Measurements from ENCODE around the gene FOXK1.
A peak's percentile ranks its signal among the peaks of the same experiment; 100 is the strongest.
"Not testable (repeated sequence)": the region's sequence is repeated elsewhere in the genome, so short reads cannot be mapped to it uniquely, and the experiment has no call there.

FOXK1 gene

GRCh38 chr7:4667776-4668509, 14.2 kb upstream of the FOXK1 start:
- DNase-seq (ENCODE audit: low read depth), result no peak

- DNase-seq (ENCODE audit: low read depth), result no peak
These were observed 13.6 kb upstream of the FOXK1 start for GRCh38 chr7:4668510-4668847.

GRCh38 chr7:4670791-4671190, 11.3 kb upstream of the FOXK1 start:
- no peak for DNase-seq (ENCODE audit: low read depth)

- DNase-seq (ENCODE audit: low read depth), result no peak
These were observed 6.2 kb upstream of the FOXK1 start for GRCh38 chr7:4675771-4676367.

- DNase-seq (ENCODE audit: low read depth), result not testable (repeated sequence)
These were observed 4.6 kb upstream of the FOXK1 start for GRCh38 chr7:4677518-4677917.

- DNase-seq (ENCODE audit: low read depth), result no peak
These were observed 760 bp upstream of the FOXK1 start for GRCh38 chr7:4681218-4681851.

- DNase-seq (ENCODE audit: low read depth), result peak; percentile 17
These were observed 537 bp downstream of the FOXK1 start for GRCh38 chr7:4682621-4683042.

- DNase-seq (ENCODE audit: low read depth), result no peak
These were observed 1.2 kb downstream of the FOXK1 start for GRCh38 chr7:4683043-4683883.

GRCh38 chr7:4683884-4684565, 1.9 kb downstream of the FOXK1 start:
- peak; percentile 14 for DNase-seq (ENCODE audit: low read depth)

- DNase-seq (ENCODE audit: low read depth), result no peak
These were observed 2.8 kb downstream of the FOXK1 start for GRCh38 chr7:4684846-4685245.

- DNase-seq (ENCODE audit: low read depth), result not testable (repeated sequence)
These were observed 3.6 kb downstream of the FOXK1 start for GRCh38 chr7:4685676-4686075.

GRCh38 chr7:4687956-4688355, 5.9 kb downstream of the FOXK1 start:
- DNase-seq (ENCODE audit: low read depth), result no peak

GRCh38 chr7:4689151-4689550, 7.1 kb downstream of the FOXK1 start:
- DNase-seq (ENCODE audit: low read depth), result no peak

- no peak for DNase-seq (ENCODE audit: low read depth)
These were observed 7.6 kb downstream of the FOXK1 start for GRCh38 chr7:4689668-4690067.

- DNase-seq (ENCODE audit: low read depth), result no peak
These were observed 9.1 kb downstream of the FOXK1 start for GRCh38 chr7:4690953-4691856.

GRCh38 chr7:4692055-4692454, 10.0 kb downstream of the FOXK1 start:
- no peak for DNase-seq (ENCODE audit: low read depth)

GRCh38 chr7:4692622-4693021, 10.5 kb downstream of the FOXK1 start:
- not testable (repeated sequence) for DNase-seq (ENCODE audit: low read depth)

- DNase-seq (ENCODE audit: low read depth), result no peak
These were observed 11.1 kb downstream of the FOXK1 start for GRCh38 chr7:4693152-4693551.

- DNase-seq (ENCODE audit: low read depth), result no peak
These were observed 11.7 kb downstream of the FOXK1 start for GRCh38 chr7:4693749-4694148.

GRCh38 chr7:4694305-4694704, 12.2 kb downstream of the FOXK1 start:
- no peak for DNase-seq (ENCODE audit: low read depth)

- DNase-seq (ENCODE audit: low read depth), result no peak
These were observed 16.7 kb downstream of the FOXK1 start for GRCh38 chr7:4698707-4699275.
